SK-N-SH treated with all-trans-retinoic acid at 6 μM for 48 hours (cell line): ENCODE data around the gene MORC1.

Source experiments
- ATAC-seq: fragments of 200-7000 bp; cut with Tn5 transposase; 3 replicates; pipeline ENCODE4 v1.9.1; 2020; ENCODE audit warnings: mild to moderate bottlenecking, moderate library complexity
- ARNTL ChIP-seq: fragments of 450-650 bp; formaldehyde crosslinking; IDR thresholded peaks from 2 replicates; pipeline ENCODE4 v1.5.0; 2020; ENCODE audit warnings: low read depth, mild to moderate bottlenecking, moderate library complexity, borderline replicate concordance
- BACH2 ChIP-seq: fragments of 250-450 bp; sonication (Bioruptor Pico); IDR thresholded peaks from 2 replicates; pipeline ENCODE4 v1.9.0; 2021; ENCODE audit warnings: mild to moderate bottlenecking, borderline replicate concordance
- CSDC2 ChIP-seq: fragments of 250-450 bp; sonication (Bioruptor Pico); IDR thresholded peaks from 2 replicates; pipeline ENCODE4 v1.5.0; 2020; ENCODE audit warnings: mild to moderate bottlenecking, moderate library complexity
- CSRNP3 ChIP-seq: fragments of 250-450 bp; sonication (Bioruptor Pico); IDR thresholded peaks from 2 replicates; pipeline ENCODE4 v1.5.1; 2021; ENCODE audit warnings: mild to moderate bottlenecking, moderate library complexity
- ESRRG ChIP-seq: fragments of 250-450 bp; sonication (Bioruptor Pico); IDR thresholded peaks from 2 replicates; pipeline ENCODE4 v1.6.1; 2021; ENCODE audit warnings: mild to moderate bottlenecking
- GLIS3 ChIP-seq: fragments of 250-450 bp; sonication (Bioruptor Pico); IDR thresholded peaks from 2 replicates; pipeline ENCODE4 v1.5.0; 2020; ENCODE audit warnings: mild to moderate bottlenecking, moderate library complexity
- ISL1 ChIP-seq: fragments of 250-450 bp; sonication (Bioruptor Pico); IDR thresholded peaks from 2 replicates; pipeline ENCODE4 v2.1.2; 2022; ENCODE audit warnings: mild to moderate bottlenecking, moderate library complexity
- OSR1 ChIP-seq: fragments of 250-450 bp; sonication (Bioruptor Pico); IDR thresholded peaks from 2 replicates; pipeline ENCODE4 v1.8.0; 2022; ENCODE audit warnings: moderate library complexity, mild to moderate bottlenecking, inconsistent platforms
- PATZ1 ChIP-seq: fragments of 250-450 bp; sonication (Bioruptor Pico); IDR thresholded peaks from 2 replicates; pipeline ENCODE4 v1.8.0; 2020; ENCODE audit warnings: mild to moderate bottlenecking, moderate library complexity, borderline replicate concordance
- POU6F1 ChIP-seq: fragments of 250-450 bp; sonication (Bioruptor Pico); IDR thresholded peaks from 2 replicates; pipeline ENCODE4 v1.8.0; 2021; ENCODE audit warnings: low read depth, mild to moderate bottlenecking, moderate library complexity, borderline replicate concordance
- PPARA ChIP-seq: fragments of 250-450 bp; sonication (Bioruptor Pico); IDR thresholded peaks from 2 replicates; pipeline ENCODE4 v1.5.0; 2020; ENCODE audit warnings: mild to moderate bottlenecking, borderline replicate concordance
- RARB ChIP-seq: fragments of 250-450 bp; sonication (Bioruptor Pico); IDR thresholded peaks from 2 replicates; pipeline ENCODE4 v1.8.0; 2021; ENCODE audit warnings: mild to moderate bottlenecking, moderate library complexity
- SNAI2 ChIP-seq: fragments of 250-450 bp; sonication (Bioruptor Pico); IDR thresholded peaks from 2 replicates; pipeline ENCODE4 v1.5.0; 2020; ENCODE audit warnings: mild to moderate bottlenecking, moderate library complexity
- TCF4 ChIP-seq: fragments of 250-450 bp; sonication (Bioruptor Pico); IDR thresholded peaks from 2 replicates; pipeline ENCODE4 v1.8.0; 2021; ENCODE audit warnings: mild to moderate bottlenecking, moderate library complexity, borderline replicate concordance
- TSHZ2 ChIP-seq: fragments of 250-450 bp; sonication (Bioruptor Pico); IDR thresholded peaks from 2 replicates; pipeline ENCODE4 v1.5.0; 2020; ENCODE audit warnings: mild to moderate bottlenecking, moderate library complexity
- ZC3H10 ChIP-seq: fragments of 250-450 bp; sonication (Bioruptor Pico); IDR thresholded peaks from 2 replicates; pipeline ENCODE4 v1.5.1; 2021; ENCODE audit warnings: mild to moderate bottlenecking, moderate library complexity
- ZFP3 ChIP-seq: fragments of 250-450 bp; sonication (Bioruptor Pico); IDR thresholded peaks from 2 replicates; pipeline ENCODE4 v1.5.0; 2020; ENCODE audit warnings: mild to moderate bottlenecking, moderate library complexity
- ZFP30 ChIP-seq: fragments of 450-650 bp; formaldehyde crosslinking; IDR thresholded peaks from 2 replicates; pipeline ENCODE4 v1.5.0; 2022; ENCODE audit warnings: mild to moderate bottlenecking, moderate library complexity
- ZNF565 ChIP-seq: fragments of 450-650 bp; formaldehyde crosslinking; conservative IDR thresholded peaks from 2 replicates; pipeline ENCODE4 v1.5.0; 2020; ENCODE audit warnings: low read depth, mild to moderate bottlenecking, moderate library complexity
- ZNF70 ChIP-seq: fragments of 450-650 bp; formaldehyde crosslinking; IDR thresholded peaks from 2 replicates; pipeline ENCODE4 v1.5.0; 2020; ENCODE audit warnings: mild to moderate bottlenecking, moderate library complexity
- TF ChIP-seq, protein P1 (sequence below): fragments of 250-450 bp; sonication (Bioruptor Pico); IDR thresholded peaks from 2 replicates; pipeline ENCODE4 v1.5.1; 2020; ENCODE audit warnings: low read depth, mild to moderate bottlenecking, moderate library complexity

The MORC1 gene

GRCh38 chr3:109059264-109059663 lies 58.7 kb downstream of the MORC1 start (continued):
- TF ChIP-seq POU6F1 (CRISPR knock-in tag) (no peak), ARNTL (CRISPR knock-in tag) (no peak), TCF4 (CRISPR knock-in tag) (no peak), ZC3H10 (no peak), OSR1 (CRISPR knock-in tag) (no peak), PATZ1 (no peak), ZFP3 (CRISPR knock-in tag) (no peak)
- TF ChIP-seq, protein P1, sequence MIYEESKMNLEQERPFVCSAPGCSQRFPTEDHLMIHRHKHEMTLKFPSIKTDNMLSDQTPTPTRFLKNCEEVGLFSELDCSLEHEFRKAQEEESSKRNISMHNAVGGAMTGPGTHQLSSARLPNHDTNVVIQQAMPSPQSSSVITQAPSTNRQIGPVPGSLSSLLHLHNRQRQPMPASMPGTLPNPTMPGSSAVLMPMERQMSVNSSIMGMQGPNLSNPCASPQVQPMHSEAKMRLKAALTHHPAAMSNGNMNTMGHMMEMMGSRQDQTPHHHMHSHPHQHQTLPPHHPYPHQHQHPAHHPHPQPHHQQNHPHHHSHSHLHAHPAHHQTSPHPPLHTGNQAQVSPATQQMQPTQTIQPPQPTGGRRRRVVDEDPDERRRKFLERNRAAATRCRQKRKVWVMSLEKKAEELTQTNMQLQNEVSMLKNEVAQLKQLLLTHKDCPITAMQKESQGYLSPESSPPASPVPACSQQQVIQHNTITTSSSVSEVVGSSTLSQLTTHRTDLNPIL (CRISPR knock-in tag): no peak

DNA sequence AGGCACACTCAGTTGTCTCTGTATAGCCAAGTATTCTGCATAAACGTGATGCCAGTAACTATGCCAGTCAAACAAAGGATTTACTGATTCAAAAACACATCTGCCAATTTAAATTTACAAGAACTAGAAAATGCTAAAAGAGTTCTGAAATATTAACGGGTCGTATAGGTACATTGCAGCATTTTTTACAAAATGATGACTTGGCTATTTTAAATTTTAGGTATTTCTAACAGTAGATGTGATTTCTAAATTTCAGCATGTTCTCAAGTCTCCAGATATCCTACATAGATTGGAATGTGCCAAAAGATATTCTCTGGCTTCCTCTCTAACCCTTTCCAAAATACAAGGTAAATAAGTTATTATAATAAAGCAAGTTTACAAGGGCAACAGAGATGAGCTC lies 60.3 kb downstream of the MORC1 start:
- no peak for ATAC-seq
- TF ChIP-seq ISL1 (CRISPR knock-in tag): no peak
- TF ChIP-seq ZC3H10: no peak
- TF ChIP-seq, protein P1 (CRISPR knock-in tag): no peak
- no peak for TF ChIP-seq OSR1 (CRISPR knock-in tag)
- no peak for TF ChIP-seq CSDC2 (CRISPR knock-in tag)
- TF ChIP-seq POU6F1 (CRISPR knock-in tag): no peak
- no peak for TF ChIP-seq ZFP30
- no peak for TF ChIP-seq ZNF70 (CRISPR knock-in tag)
- TF ChIP-seq ZFP3 (CRISPR knock-in tag): no peak
- TF ChIP-seq BACH2 (CRISPR knock-in tag): no peak
- no peak for TF ChIP-seq TCF4 (CRISPR knock-in tag)
- TF ChIP-seq SNAI2 (CRISPR knock-in tag): no peak
- no peak for TF ChIP-seq GLIS3
- no peak for TF ChIP-seq ESRRG (CRISPR knock-in tag)
- TF ChIP-seq ZNF565 (CRISPR knock-in tag): no peak
- TF ChIP-seq PPARA (CRISPR knock-in tag): no peak
- no peak for TF ChIP-seq CSRNP3 (CRISPR knock-in tag)
- no peak for TF ChIP-seq PATZ1
- TF ChIP-seq RARB (CRISPR knock-in tag): no peak
- no peak for TF ChIP-seq TSHZ2
